Sigmoid colon (tissue), 4 donors: ENCODE results near the gene SEC11A.

Experiments used
- CTCF ChIP-seq, 4 experiments: fragments of 450-650 bp in 3 of 4; fragments of 200-600 bp in 1 of 4; IDR thresholded peaks; one replicate each; pipeline ENCODE4 v1.5.1; 2016 to 2019; ENCODE audit warnings: antibody characterized with exemption in 4 of 4, mild to moderate bottlenecking in 3 of 4, moderate library complexity in 2 of 4
- EP300 ChIP-seq, 4 donors: sonication (generic); formaldehyde crosslinking; IDR thresholded peaks; one replicate each; pipeline ENCODE4 v1.6.1; 2017; ENCODE audit warnings: antibody characterized with exemption in 4 of 4

- TF ChIP-seq CTCF (IDR thresholded peaks at IDR 0.05), result no peak
- TF ChIP-seq EP300 (IDR thresholded peaks at IDR 0.05), result no peak
These were observed 68.2 kb downstream of the SEC11A start for GRCh38 chr15:84647726-84648125.
